Measurements from ENCODE around the gene STARD4. TPM values are rescaled to one million over a fixed set of nuclear protein-coding genes. Genes with fewer than 3 reads are reported as not detected.

The STARD4 gene
- total RNA-seq, 2 donors from 2014 or later: 18.8 to 50.1 TPM

DNA sequence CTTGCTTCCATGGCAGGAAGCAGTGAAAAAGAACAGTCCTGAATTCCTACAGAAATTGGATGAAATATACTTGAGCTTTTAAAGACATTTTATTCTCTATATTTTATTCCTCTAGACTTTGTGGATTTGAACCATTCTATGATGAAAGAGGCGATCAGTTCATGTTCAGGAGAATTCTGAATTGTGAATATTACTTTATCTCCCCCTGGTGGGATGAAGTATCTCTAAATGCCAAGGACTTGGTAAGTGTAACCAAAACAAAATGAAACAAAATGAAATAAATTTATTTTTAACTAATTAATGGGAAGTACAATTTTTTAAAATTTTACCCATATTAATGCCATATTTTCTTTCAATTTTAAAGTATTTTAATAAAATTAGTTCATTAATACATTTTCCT lies 34.1 kb downstream of the STARD4 start:
- H3K36me3 ChIP-seq: no peaks in the 10 kb centered on the region
- no peak for ATAC-seq (ENCODE audit: insufficient number of reproducible peaks, low FRiP score, low read depth)
- TF ChIP-seq, protein P1, sequence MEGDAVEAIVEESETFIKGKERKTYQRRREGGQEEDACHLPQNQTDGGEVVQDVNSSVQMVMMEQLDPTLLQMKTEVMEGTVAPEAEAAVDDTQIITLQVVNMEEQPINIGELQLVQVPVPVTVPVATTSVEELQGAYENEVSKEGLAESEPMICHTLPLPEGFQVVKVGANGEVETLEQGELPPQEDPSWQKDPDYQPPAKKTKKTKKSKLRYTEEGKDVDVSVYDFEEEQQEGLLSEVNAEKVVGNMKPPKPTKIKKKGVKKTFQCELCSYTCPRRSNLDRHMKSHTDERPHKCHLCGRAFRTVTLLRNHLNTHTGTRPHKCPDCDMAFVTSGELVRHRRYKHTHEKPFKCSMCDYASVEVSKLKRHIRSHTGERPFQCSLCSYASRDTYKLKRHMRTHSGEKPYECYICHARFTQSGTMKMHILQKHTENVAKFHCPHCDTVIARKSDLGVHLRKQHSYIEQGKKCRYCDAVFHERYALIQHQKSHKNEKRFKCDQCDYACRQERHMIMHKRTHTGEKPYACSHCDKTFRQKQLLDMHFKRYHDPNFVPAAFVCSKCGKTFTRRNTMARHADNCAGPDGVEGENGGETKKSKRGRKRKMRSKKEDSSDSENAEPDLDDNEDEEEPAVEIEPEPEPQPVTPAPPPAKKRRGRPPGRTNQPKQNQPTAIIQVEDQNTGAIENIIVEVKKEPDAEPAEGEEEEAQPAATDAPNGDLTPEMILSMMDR (IDR thresholded peaks at IDR 0.05): no peak
- DNase-seq (ENCODE audit: low spot score): no peak
- H3K4me3 ChIP-seq: no peak overlapping the region
- H3K27me3 ChIP-seq (replicated peaks; ENCODE audit: insufficient read depth): no peaks in the 10 kb centered on the region
- H3K9me3 ChIP-seq: no peaks in the 10 kb centered on the region
- H3K27ac ChIP-seq: no peak overlapping the region
- no peaks in the 10 kb centered on the region for H3K4me1 ChIP-seq (ENCODE audit: control insufficient read depth in 1 of 2, low read depth in 2 of 2)

- DNase-seq (ENCODE audit: low spot score) (no peak), ATAC-seq (ENCODE audit: insufficient number of reproducible peaks, low FRiP score, low read depth) (no peak)
These were observed 39.8 kb downstream of the STARD4 start for GRCh38 chr5:111472579-111472978.

GRCh38 chr5:111472096-111472495 lies 40.2 kb downstream of the STARD4 start:
- H3K4me3 ChIP-seq: no peak overlapping the region
- H3K36me3 ChIP-seq: no peaks in the 10 kb centered on the region
- DNase-seq (ENCODE audit: low spot score) (no peak), ATAC-seq (ENCODE audit: insufficient number of reproducible peaks, low FRiP score, low read depth) (no peak)
- TF ChIP-seq, protein P1 (IDR thresholded peaks at IDR 0.05): no peak
- no peaks in the 10 kb centered on the region for H3K27me3 ChIP-seq (replicated peaks; ENCODE audit: insufficient read depth)
- H3K4me1 ChIP-seq (ENCODE audit: control insufficient read depth in 1 of 2, low read depth in 2 of 2): no peaks in the 10 kb centered on the region
- no peak overlapping the region for H3K27ac ChIP-seq
- no peaks in the 10 kb centered on the region for H3K9me3 ChIP-seq

More at GRCh38 chr5:111472579-111472978, 39.8 kb downstream of the STARD4 start:
- Histone ChIP-seq H3K36me3 (no peaks in the 10 kb centered on the region), H3K4me3 (no peak overlapping the region), H3K4me1 (ENCODE audit: control insufficient read depth in 1 of 2, low read depth in 2 of 2) (no peaks in the 10 kb centered on the region), H3K9me3 (no peaks in the 10 kb centered on the region), H3K27me3 (replicated peaks; ENCODE audit: insufficient read depth) (no peaks in the 10 kb centered on the region), H3K27ac (no peak overlapping the region)
- TF ChIP-seq, protein P1 (IDR thresholded peaks at IDR 0.05): no peak

DNA sequence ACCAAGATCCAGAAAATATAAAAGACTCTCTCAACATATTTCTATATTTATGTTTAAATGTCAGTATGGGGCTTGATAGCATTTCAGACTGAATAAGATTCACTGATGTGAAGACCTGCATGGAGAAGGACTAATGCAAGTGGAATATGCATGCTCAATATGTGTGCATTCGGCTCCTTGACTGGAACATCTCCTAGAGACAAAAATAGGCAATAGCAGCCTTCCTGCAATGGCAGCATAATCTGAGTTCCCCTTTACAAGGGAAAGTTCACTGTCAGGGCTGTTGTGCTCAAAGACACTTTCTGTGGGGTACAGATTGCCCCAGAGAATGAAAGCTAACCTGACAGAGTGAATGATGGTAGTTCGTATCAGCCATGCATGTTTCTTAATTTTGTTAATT lies 42.4 kb downstream of the STARD4 start:
- Histone ChIP-seq H3K27ac (no peak overlapping the region), H3K4me3 (no peak overlapping the region), H3K4me1 (ENCODE audit: control insufficient read depth in 1 of 2, low read depth in 2 of 2) (no peaks in the 10 kb centered on the region), H3K9me3 (no peaks in the 10 kb centered on the region), H3K36me3 (no peaks in the 10 kb centered on the region), H3K27me3 (replicated peaks; ENCODE audit: insufficient read depth) (no peaks in the 10 kb centered on the region)
- TF ChIP-seq, protein P1 (IDR thresholded peaks at IDR 0.05): no peak
- DNase-seq (ENCODE audit: low spot score) (no peak), ATAC-seq (ENCODE audit: insufficient number of reproducible peaks, low FRiP score, low read depth) (no peak)

DNA sequence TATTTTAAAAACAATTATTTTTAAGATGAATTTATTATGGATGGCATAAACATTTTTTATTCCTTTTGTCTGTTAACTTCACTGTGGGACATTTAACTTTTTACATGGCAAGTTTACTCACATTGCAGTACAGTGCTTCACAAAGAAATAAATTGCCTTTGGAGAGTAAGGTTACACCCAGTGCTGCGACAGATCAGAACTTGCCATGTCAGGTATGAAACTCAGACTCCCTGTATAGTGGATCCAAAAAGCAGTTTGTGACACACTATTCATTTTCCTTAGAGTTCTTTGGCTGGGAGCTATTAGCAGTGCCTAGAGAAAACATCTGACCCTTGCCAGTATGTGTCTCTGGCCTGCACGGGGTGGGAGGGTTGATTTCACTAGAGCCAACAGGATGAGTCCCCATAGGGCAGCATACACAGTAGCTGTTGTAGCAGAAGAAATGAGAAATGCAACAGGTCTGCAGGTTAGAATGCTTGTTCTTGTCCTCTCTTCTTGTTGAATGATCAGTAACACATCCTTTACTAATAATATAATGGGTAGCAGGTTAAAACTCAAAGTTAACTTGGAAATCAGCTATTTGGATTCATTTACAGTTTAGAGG lies 42.9 kb downstream of the STARD4 start:
- H3K4me1 ChIP-seq (ENCODE audit: control insufficient read depth in 1 of 2, low read depth in 2 of 2): no peaks in the 10 kb centered on the region
- TF ChIP-seq, protein P1 (IDR thresholded peaks at IDR 0.05): no peak
- ATAC-seq (ENCODE audit: insufficient number of reproducible peaks, low FRiP score, low read depth) (no peak), DNase-seq (ENCODE audit: low spot score) (no peak)
- H3K4me3 ChIP-seq: no peak overlapping the region
- no peaks in the 10 kb centered on the region for H3K36me3 ChIP-seq
- no peaks in the 10 kb centered on the region for H3K9me3 ChIP-seq
- H3K27ac ChIP-seq: no peak overlapping the region
- no peaks in the 10 kb centered on the region for H3K27me3 ChIP-seq (replicated peaks; ENCODE audit: insufficient read depth)

Measured in thoracic aorta (tissue), 2 donors.